ENCODE results near the gene SLC16A6. TPM values are rescaled to one million over a fixed set of nuclear protein-coding genes. Genes with fewer than 3 reads are reported as not detected.
"Not testable (repeated sequence)": the region's sequence is repeated elsewhere in the genome, so short reads cannot be mapped to it uniquely, and the experiment has no call there.

The SLC16A6 gene
- total RNA-seq, 1 donor from 2014 or later, result 0.21 TPM

DNA sequence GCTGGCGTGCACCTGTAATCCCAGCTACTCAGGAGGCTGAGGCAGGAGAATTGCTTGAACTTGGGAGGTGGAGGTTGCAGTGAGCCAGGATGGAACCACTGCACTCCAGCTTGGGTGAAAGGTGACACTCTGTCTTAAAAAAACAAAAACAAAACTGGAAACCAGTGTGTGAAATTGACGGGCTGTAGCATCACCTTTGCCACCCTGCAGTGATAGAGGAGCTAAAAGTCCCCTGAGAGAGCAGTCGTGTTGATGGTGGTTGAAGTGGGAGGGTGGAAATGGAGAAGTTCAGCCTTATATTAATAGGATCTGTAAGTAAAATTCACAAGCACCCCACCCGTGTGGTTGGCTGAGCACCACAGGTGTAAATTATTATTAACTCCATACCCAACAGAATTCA is 65.9 kb downstream of the SLC16A6 start:
- DNase-seq (ENCODE audit: low read depth), result not testable (repeated sequence)

DNA sequence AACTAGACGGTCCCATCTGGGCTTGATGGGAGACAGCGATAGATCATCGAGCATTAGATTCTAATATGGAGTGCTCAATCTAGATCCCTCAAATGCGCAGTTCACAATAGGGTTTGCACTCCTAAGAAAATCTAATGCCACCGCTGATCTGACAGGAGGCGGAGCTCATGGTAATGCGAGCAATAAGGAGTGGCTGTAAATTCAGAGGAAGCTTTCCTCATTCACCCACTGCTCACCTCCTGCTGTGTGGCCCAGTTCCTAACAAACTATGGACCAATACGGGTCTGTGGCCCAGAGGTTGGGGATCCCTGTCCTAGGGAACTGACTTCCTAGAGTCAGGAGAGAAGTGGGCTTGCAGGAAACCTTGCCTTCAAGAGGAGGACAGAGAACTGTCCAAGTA is 68.3 kb downstream of the SLC16A6 start:
- no peak for DNase-seq (ENCODE audit: low read depth)

DNA sequence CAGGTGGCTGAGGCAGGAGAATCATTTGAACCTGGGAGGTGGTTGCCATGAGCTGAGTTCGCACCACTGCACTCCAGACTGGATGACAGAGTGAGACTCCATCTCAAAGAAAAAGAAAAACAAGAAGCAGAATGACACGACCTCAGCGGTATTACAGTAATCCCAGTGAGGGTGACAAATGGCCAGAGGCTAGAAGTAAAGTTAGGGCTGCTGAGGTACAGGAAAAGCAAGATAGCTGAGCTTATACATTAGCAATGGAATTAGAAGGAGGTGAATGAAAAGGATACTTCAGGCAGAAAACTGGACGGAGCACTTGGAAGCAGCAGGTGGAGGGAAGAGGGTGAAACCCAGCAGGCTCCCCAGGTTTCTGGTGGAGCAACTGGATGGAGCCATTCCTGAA is 69.1 kb downstream of the SLC16A6 start:
- DNase-seq (ENCODE audit: low read depth), result no peak

DNA sequence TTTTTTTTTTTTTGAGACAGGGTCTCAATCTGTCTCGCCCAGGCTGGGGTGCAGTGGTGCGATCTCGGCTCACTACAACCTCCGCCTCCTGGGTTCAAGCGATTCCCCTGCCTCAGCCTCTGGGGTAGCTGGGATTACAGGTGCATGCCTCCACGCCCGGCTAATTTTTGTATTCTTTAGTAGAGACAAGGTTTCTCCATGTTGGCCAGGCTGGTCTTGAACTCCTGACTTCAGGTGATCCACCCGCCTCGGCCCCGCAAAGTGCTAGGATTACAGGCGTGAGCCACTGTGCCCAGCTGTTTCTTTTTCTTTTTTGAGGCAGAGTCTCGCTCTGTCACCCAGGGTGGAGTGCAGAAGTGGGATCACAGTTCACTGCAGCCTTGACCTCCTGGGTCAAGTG is 70.1 kb downstream of the SLC16A6 start:
- DNase-seq (ENCODE audit: low read depth), result not testable (repeated sequence)

DNA sequence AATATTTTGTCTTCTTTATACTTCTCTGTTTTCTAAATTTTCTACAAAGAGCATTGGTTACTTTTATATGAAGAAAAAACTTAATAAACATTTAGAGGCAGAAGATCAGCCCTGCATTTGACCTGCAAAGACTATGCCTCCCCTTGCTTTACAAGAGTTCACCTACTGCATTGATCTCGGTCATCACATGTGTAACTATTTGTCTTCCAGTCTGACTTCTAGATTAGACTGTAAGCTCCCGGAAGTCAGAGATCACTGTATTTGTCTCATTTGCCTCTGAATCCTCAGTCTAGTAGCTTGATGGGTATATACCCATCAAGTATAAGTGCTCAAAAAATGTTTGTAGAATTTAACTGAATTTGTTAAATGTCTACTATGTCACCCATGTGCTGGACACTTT is 70.7 kb downstream of the SLC16A6 start:
- DNase-seq (ENCODE audit: low read depth), result not testable (repeated sequence)

DNA sequence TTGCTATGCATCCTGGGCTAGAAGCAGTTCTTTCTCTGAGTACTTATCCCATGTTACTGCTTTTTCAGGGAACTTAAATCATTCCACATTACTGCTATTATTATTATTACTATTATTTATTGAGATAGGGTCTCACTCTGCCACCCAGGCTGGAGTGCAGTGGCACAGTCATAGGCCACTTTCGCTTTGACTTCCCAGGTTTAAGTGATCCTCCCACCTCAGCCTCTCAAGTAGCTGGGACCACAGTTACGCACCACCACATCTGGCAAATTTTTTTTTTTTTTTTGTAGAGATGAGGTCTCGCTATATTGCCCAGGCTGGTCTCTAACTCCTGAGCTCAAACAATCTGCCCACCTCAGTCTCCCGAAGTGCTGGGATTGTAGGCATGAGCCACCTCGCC is 71.5 kb downstream of the SLC16A6 start:
- not testable (repeated sequence) for DNase-seq (ENCODE audit: low read depth)

Other genes with a start within 250 kb of the SLC16A6 start
- 134 and 150 TPM in 2 replicates for gene AMZ2, start 43.1 kb downstream of the SLC16A6 start, total RNA-seq
- gene ARSG, start 368 bp upstream of the SLC16A6 start, total RNA-seq, result 4.9 and 15.0 TPM in 2 replicates
- 102 and 141 TPM in 2 replicates for gene WIPI1, start 166.4 kb upstream of the SLC16A6 start, total RNA-seq
- 567 and 601 TPM in 2 replicates for gene PRKAR1A, start 221.3 kb upstream of the SLC16A6 start, total RNA-seq

All from myocyte (in vitro differentiated cells).